ENCODE data around the gene BLTP2.

- TF ChIP-seq CTCF (conservative IDR thresholded peaks at IDR 0.05) (no peak), EZH2 (IDR thresholded peaks at IDR 0.05; ENCODE audit: low read depth) (no peak)
Observed at GRCh38 chr17:28616281-28616680, 28.7 kb downstream of the BLTP2 start.

Measured in PC-9 (cell line).